ENCODE data around the gene ZNF804B. TPM values are rescaled to one million over a fixed set of nuclear protein-coding genes. Genes with fewer than 3 reads are reported as not detected.
A peak's percentile ranks its signal among the peaks of the same experiment; 100 is the strongest.

ZNF804B gene
- total and polyA plus RNA-seq, 9 of the 15 experiments (the other 6 are each of a cell fraction or from before 2014, with no cell fraction given) = 0.04 to 0.22 (median 0.09) TPM; not detected in 6

- TF ChIP-seq SAP30 (IDR thresholded peaks at IDR 0.05; ENCODE audit: borderline replicate concordance, insufficient read depth, low read depth, low read length, poor library complexity, severe bottlenecking) (no peak), ZBTB5 (IDR thresholded peaks at IDR 0.05) (no peak), DACH1 (IDR thresholded peaks at IDR 0.05; ENCODE audit: partially characterized antibody) (no peak), LARP7 (IDR thresholded peaks at IDR 0.05) (no peak), ZBTB40 (IDR thresholded peaks at IDR 0.05) (no peak), ZBTB40 (CRISPR knock-in tag; IDR thresholded peaks at IDR 0.05) (no peak), IFI16 (CRISPR knock-in tag; IDR thresholded peaks at IDR 0.05) (no peak), ZNF584 (CRISPR knock-in tag; IDR thresholded peaks at IDR 0.05; ENCODE audit: low read depth) (no peak), MEIS2 (IDR thresholded peaks at IDR 0.05; ENCODE audit: partially characterized antibody) (peak; percentile 18), ZFP30 (CRISPR knock-in tag; IDR thresholded peaks at IDR 0.05; ENCODE audit: borderline replicate concordance) (no peak), ATF2 (CRISPR knock-in tag; IDR thresholded peaks at IDR 0.05) (no peak), ZNF143 (CRISPR knock-in tag; IDR thresholded peaks at IDR 0.05) (no peak), TCF7 (IDR thresholded peaks at IDR 0.05; ENCODE audit: borderline replicate concordance) (no peak), ZNF436 (CRISPR knock-in tag; IDR thresholded peaks at IDR 0.05) (no peak), KLF10 (CRISPR knock-in tag; IDR thresholded peaks at IDR 0.05) (no peak), ZBTB43 (CRISPR knock-in tag; IDR thresholded peaks at IDR 0.05) (no peak)
Observed at GRCh38 chr7:88756802-88757201, 2.7 kb upstream of the ZNF804B start (continued).

All from K562 (cell line).